DMS79 (cell line): ENCODE results near the gene PSTPIP1.

Experiments used
- DNase-seq: peaks from one replicate; lab custom pipeline; 2025; lab: John Stamatoyannopoulos, UW

The PSTPIP1 gene

GRCh38 chr15:77070495-77071304 lies 75.8 kb downstream of the PSTPIP1 start, which contains the start of gene TSPAN3:
TSPAN3 (minus strand) TSS chr15:77071109; CDS start chr15:77070954, 155 bp downstream.
- DNase-seq: peak; percentile 29

- DNase-seq: no peak
Measured at GRCh38 chr15:77071305-77072223, 76.6 kb downstream of the PSTPIP1 start.

GRCh38 chr15:77074350-77074749 lies 79.4 kb downstream of the PSTPIP1 start:
- no peak for DNase-seq

- DNase-seq: no peak
Measured at GRCh38 chr15:77075528-77075927, 80.6 kb downstream of the PSTPIP1 start.

GRCh38 chr15:77076323-77076915 lies 81.5 kb downstream of the PSTPIP1 start:
- no peak for DNase-seq

- no peak for DNase-seq
Measured at GRCh38 chr15:77081971-77082370, 87.0 kb downstream of the PSTPIP1 start.

- peak; percentile 39 for DNase-seq
Measured at GRCh38 chr15:77083381-77084160, 88.6 kb downstream of the PSTPIP1 start.

GRCh38 chr15:77084436-77084835 lies 89.5 kb downstream of the PSTPIP1 start:
- no peak for DNase-seq

- no peak for DNase-seq
Measured at GRCh38 chr15:77085297-77085696, 90.4 kb downstream of the PSTPIP1 start.
